A549 (cell line): Measurements from ENCODE around the gene NFU1. TPM values are rescaled to one million over a fixed set of nuclear protein-coding genes. Genes with fewer than 3 reads are reported as not detected.

Source experiments
- ATAC-seq, 2 experiments: fragments of 200-7000 bp in 1 of 2; fragments of >200 bp in 1 of 2; cut with Nextera tagmentation in 1 of 2; cut with Tn5 transposase in 1 of 2; 3 replicates each; pipeline versions ENCODE4 v1.8.0 to v1.9.1; 2018 to 2020; ENCODE audit warnings: mild to moderate bottlenecking in 1 of 2, moderate library complexity in 1 of 2
- CTCF ChIA-PET: fragments of 300-600 bp; sonication (Branson Sonifier 250); formaldehyde crosslinking; extraction: SDS; loops from one replicate; lab custom pipeline; 2021; ENCODE audit warnings: antibody characterized with exemption, inconsistent platforms; lab: Yijun Ruan, JAX
- POLR2A ChIA-PET: fragments of 350-600 bp; formaldehyde crosslinking; extraction: SDS; loops from one replicate; lab custom pipeline; 2021; ENCODE audit warnings: antibody characterized with exemption, inconsistent platforms; lab: Yijun Ruan, JAX
- DNase-seq, 2 experiments: peaks; one replicate each; pipeline versions ENCODE4 v3.0.0 to v3.0.0-alpha.2; 2011 to 2016; ENCODE audit warnings: low read depth in 1 of 2, low spot score in 1 of 2
- FAIRE-seq: peaks from 2 replicates; lab custom pipeline; 2011; peaks lifted over from hg19 to GRCh38; lab: Jason Lieb, UNC
- H3K27ac ChIP-seq, 2 experiments: fragments of >200 bp; sonication (Bioruptor Twin); formaldehyde crosslinking; 3 replicates each; pipeline ENCODE4 v1.5.1; 2016 to 2017
- H3K4me1 ChIP-seq: fragments of >200 bp; sonication (Bioruptor Twin); formaldehyde crosslinking; 3 replicates; pipeline ENCODE4 v1.6.1; 2016
- H3K4me2 ChIP-seq: fragments of >200 bp; sonication (Bioruptor Twin); formaldehyde crosslinking; 3 replicates; pipeline ENCODE4 v1.6.1; 2016
- H3K4me3 ChIP-seq: fragments of >200 bp; sonication (Bioruptor Twin); formaldehyde crosslinking; 3 replicates; pipeline ENCODE4 v1.5.1; 2016
- H3K9me3 ChIP-seq: fragments of >200 bp; sonication (Bioruptor Twin); formaldehyde crosslinking; 3 replicates; pipeline ENCODE4 v1.6.1; 2016
- EHF ChIP-seq: fragments of 250-450 bp; sonication (Bioruptor Pico); IDR thresholded peaks from 2 replicates; pipeline ENCODE4 v1.5.0; 2020; ENCODE audit warnings: mild to moderate bottlenecking
- HEYL ChIP-seq: fragments of 250-450 bp; sonication (Bioruptor Pico); IDR thresholded peaks from 2 replicates; pipeline ENCODE4 v1.8.0; 2021; ENCODE audit warnings: mild to moderate bottlenecking, moderate library complexity
- HOXB5 ChIP-seq: fragments of 250-450 bp; sonication (Bioruptor Pico); IDR thresholded peaks from 2 replicates; pipeline ENCODE4 v1.5.0; 2020; ENCODE audit warnings: mild to moderate bottlenecking, moderate library complexity
- JUN ChIP-seq, 2 experiments: fragments of >200 bp; sonication (Bioruptor Twin); formaldehyde crosslinking; IDR thresholded peaks; 2 replicates in 1 of 2; 3 replicates in 1 of 2; pipeline ENCODE4 v1.6.1; 2016 to 2017
- KDM1A ChIP-seq: fragments of 200-600 bp; sonication (generic); IDR thresholded peaks from 2 replicates; pipeline ENCODE4 v1.6.1; 2016; ENCODE audit warnings: low read depth, mild to moderate bottlenecking
- KDM5A ChIP-seq: fragments of 200-600 bp; sonication (generic); IDR thresholded peaks from 2 replicates; pipeline ENCODE4 v1.6.1; 2016; ENCODE audit warnings: antibody characterized with exemption, mild to moderate bottlenecking
- MAFK ChIP-seq: fragments of 450-650 bp; IDR thresholded peaks from 2 replicates; pipeline ENCODE4 v1.6.1; 2014; ENCODE audit not compliant: partially characterized antibody
- MAZ ChIP-seq: fragments of 150-350 bp; IDR thresholded peaks from 2 replicates; pipeline ENCODE4 v1.6.1; 2014; ENCODE audit warnings: antibody characterized with exemption, low read depth, low read length, borderline replicate concordance
- MYC ChIP-seq: IDR thresholded peaks from 2 replicates; pipeline ENCODE4 v1.6.1; 2012; ENCODE audit warnings: mild to moderate bottlenecking, inconsistent platforms, low read length, improper control_type of control experiment, borderline replicate concordance
- NFE2L2 ChIP-seq: fragments of 150-350 bp; conservative IDR thresholded peaks from 2 replicates; pipeline ENCODE4 v1.6.1; 2014; ENCODE audit warnings: low read length
- NR3C1 ChIP-seq: fragments of >200 bp; sonication (Bioruptor Twin); formaldehyde crosslinking; IDR thresholded peaks from 3 replicates; pipeline ENCODE4 v1.6.1; 2017
- POLR2A ChIP-seq: IDR thresholded peaks from 2 replicates; pipeline ENCODE4 v1.6.1; 2012; ENCODE audit warnings: mild to moderate bottlenecking, low read length
- RCOR1 ChIP-seq: fragments of 150-350 bp; IDR thresholded peaks from 2 replicates; pipeline ENCODE4 v1.6.1; 2014; ENCODE audit warnings: antibody characterized with exemption, low read length, low read depth
- SREBF2 ChIP-seq: fragments of 450-650 bp; IDR thresholded peaks from 2 replicates; pipeline ENCODE4 v1.6.1; 2014; ENCODE audit warnings: mild to moderate bottlenecking, moderate library complexity
- TFCP2L1 ChIP-seq: fragments of 250-450 bp; sonication (Bioruptor Pico); IDR thresholded peaks from 2 replicates; pipeline ENCODE4 v1.5.0; 2021; ENCODE audit warnings: mild to moderate bottlenecking
- ZC3H11A ChIP-seq: fragments of 450-650 bp; IDR thresholded peaks from 2 replicates; pipeline ENCODE4 v1.6.1; 2014; ENCODE audit warnings: antibody characterized with exemption, mild to moderate bottlenecking
- ZNF302 ChIP-seq: fragments of 250-450 bp; sonication (Bioruptor Pico); IDR thresholded peaks from 2 replicates; pipeline ENCODE4 v1.9.0; 2021; ENCODE audit warnings: inconsistent platforms, mild to moderate bottlenecking, moderate library complexity
- WGBS: methylation state at CpG from one replicate; pipeline ENCODE4 v1.1.6; 2017; ENCODE audit errors: missing lambda C conversion rate; 5-methylcytosine and 5-hydroxymethylcytosine counted together
- polyA plus RNA-seq, 4 experiments: library from polyadenylated mRNA; depleted of rRNA in 3 of 4; stranded (reverse); fragments of >200 nt; fragmentation: RNase III in 1 of 4; extraction: RNeasy Plus Mini Kit Qiagen cat#74134 plus additional on column Dnase treatment in 1 of 4; gene quantifications; 2 replicates in 3 of 4; 3 replicates in 1 of 4; pipeline ENCODE4 v1.2.3, GENCODE V29; 2011 to 2017
- TF ChIP-seq, protein P1 (sequence below): fragments of >200 bp; sonication (Bioruptor Twin); formaldehyde crosslinking; IDR thresholded peaks from 2 replicates; pipeline ENCODE4 v1.6.1; 2016
- TF ChIP-seq, protein P2 (sequence below): fragments of 200-600 bp; sonication (generic); IDR thresholded peaks from 2 replicates; pipeline ENCODE4 v1.6.1; 2016; ENCODE audit warnings: antibody characterized with exemption, mild to moderate bottlenecking, moderate library complexity
- TF ChIP-seq, protein P3 (sequence below): fragments of >200 bp; sonication (Bioruptor Twin); formaldehyde crosslinking; IDR thresholded peaks from 3 replicates; pipeline ENCODE4 v1.6.1; 2016
- TF ChIP-seq, protein P4 (sequence below): IDR thresholded peaks from 2 replicates; pipeline ENCODE4 v1.6.1; 2012
- TF ChIP-seq, protein P5 (sequence below): IDR thresholded peaks from 2 replicates; pipeline ENCODE4 v1.6.1; 2012; ENCODE audit warnings: low read depth, borderline replicate concordance

Gene NFU1
- polyA plus RNA-seq, 2 of the 4 experiments (the other 2 are of a cell fraction), result 61.4 to 99.2 TPM

DNA sequence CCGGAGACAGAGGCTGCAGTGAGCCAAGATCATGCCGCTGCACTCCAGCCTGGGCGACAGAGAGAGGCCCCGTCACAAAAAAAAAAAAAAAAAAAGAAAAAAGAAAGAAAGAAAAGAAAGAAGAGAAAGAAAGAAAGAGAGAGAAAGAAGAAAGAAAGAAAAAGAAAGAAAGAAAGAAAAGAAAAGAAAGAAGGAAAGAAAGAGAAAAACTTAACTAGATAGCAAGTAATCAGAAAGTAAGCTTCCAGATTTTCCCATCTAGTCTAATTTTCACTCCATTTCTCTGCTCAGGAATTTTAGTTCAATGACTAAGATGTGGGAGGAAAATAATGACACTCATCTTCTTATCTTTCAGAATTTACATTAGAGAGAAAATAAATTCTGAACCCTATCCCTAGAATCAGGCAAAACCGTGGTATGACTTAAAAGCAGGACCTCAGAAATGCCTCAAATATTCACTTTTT is 52.6 kb downstream of the NFU1 start:
- 81% methylated on average over 5 of the region's 5 CpGs for WGBS
- no peak for ATAC-seq
- CTCF ChIA-PET, result interaction anchor here (0.7 to 3.8 kb wide), 4 partner anchors 9 to 417 kb away, joined by 3 to 15 read pairs (median 4); no protein-coding TSS in a partner anchor
- POLR2A ChIA-PET, result no interaction called here
- TF ChIP-seq, protein P1, sequence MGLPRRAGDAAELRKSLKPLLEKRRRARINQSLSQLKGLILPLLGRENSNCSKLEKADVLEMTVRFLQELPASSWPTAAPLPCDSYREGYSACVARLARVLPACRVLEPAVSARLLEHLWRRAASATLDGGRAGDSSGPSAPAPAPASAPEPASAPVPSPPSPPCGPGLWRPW, result no peak
- TF ChIP-seq KDM1A (no peak), HOXB5 (CRISPR knock-in tag) (no peak), TFCP2L1 (CRISPR knock-in tag) (no peak), SREBF2 (no peak), KDM5A (no peak), POLR2A (no peak), MAZ (no peak), EHF (CRISPR knock-in tag) (no peak), MYC (no peak), HEYL (CRISPR knock-in tag) (no peak)
- TF ChIP-seq, protein P2, sequence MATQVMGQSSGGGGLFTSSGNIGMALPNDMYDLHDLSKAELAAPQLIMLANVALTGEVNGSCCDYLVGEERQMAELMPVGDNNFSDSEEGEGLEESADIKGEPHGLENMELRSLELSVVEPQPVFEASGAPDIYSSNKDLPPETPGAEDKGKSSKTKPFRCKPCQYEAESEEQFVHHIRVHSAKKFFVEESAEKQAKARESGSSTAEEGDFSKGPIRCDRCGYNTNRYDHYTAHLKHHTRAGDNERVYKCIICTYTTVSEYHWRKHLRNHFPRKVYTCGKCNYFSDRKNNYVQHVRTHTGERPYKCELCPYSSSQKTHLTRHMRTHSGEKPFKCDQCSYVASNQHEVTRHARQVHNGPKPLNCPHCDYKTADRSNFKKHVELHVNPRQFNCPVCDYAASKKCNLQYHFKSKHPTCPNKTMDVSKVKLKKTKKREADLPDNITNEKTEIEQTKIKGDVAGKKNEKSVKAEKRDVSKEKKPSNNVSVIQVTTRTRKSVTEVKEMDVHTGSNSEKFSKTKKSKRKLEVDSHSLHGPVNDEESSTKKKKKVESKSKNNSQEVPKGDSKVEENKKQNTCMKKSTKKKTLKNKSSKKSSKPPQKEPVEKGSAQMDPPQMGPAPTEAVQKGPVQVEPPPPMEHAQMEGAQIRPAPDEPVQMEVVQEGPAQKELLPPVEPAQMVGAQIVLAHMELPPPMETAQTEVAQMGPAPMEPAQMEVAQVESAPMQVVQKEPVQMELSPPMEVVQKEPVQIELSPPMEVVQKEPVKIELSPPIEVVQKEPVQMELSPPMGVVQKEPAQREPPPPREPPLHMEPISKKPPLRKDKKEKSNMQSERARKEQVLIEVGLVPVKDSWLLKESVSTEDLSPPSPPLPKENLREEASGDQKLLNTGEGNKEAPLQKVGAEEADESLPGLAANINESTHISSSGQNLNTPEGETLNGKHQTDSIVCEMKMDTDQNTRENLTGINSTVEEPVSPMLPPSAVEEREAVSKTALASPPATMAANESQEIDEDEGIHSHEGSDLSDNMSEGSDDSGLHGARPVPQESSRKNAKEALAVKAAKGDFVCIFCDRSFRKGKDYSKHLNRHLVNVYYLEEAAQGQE, result no peak
- TF ChIP-seq, protein P3, sequence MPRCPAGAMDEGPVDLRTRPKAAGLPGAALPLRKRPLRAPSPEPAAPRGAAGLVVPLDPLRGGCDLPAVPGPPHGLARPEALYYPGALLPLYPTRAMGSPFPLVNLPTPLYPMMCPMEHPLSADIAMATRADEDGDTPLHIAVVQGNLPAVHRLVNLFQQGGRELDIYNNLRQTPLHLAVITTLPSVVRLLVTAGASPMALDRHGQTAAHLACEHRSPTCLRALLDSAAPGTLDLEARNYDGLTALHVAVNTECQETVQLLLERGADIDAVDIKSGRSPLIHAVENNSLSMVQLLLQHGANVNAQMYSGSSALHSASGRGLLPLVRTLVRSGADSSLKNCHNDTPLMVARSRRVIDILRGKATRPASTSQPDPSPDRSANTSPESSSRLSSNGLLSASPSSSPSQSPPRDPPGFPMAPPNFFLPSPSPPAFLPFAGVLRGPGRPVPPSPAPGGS, result no peak
- Histone ChIP-seq H3K4me2 (peak overlapping the region; percentile 83), H3K4me1 (peaks cover 63% of the 10 kb centered on the region), H3K9me3 (no peaks in the 10 kb centered on the region), H3K27ac (peak overlapping the region; percentile 89 to 97), H3K4me3 (peak overlapping the region; percentile 77; the same call in 2 of the 3 replicates)
- no peak for DNase-seq
- no peak for FAIRE-seq

DNA sequence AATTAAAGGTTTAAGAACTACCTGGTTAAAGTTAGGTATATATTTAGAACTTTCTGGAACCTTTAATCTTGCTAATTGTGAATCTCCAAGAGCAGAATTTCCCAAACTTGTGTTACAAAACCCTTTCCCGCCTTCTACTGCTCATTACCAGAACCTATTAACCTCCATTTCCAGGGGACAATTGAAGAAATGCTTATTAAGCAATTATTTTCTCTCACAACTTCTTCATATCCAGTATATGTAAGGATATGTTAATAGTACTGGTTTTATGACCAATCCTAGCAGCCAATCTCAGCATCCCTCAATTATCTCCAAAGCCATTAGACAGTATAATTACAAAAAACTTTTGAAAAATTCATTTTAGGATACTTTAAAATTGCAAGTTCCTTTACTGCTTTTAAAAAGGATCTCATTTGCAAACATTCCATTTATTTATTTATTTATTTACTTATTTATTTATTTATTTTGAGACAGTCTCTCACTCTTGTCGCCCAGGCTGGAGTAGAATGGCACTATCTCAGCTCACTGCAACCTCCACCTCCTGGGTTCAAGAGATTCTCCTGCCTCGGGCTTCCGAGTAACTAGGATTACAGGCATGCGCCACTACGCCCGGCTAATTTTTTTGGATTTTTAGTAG is 53.9 kb downstream of the NFU1 start:
- peak; percentile 97 for TF ChIP-seq MAFK
- TF ChIP-seq POLR2A, result no peak
- TF ChIP-seq ZC3H11A, result peak; percentile 99
- H3K27ac ChIP-seq, result peak overlapping the region; percentile 47 to 75; a peak in 4 of 6 replicates
- no peak for DNase-seq
- POLR2A ChIA-PET, result no interaction called here
- FAIRE-seq, result no peak
- WGBS, result 95% methylated on average over 7 of the region's 7 CpGs
- no peak overlapping the region for H3K4me3 ChIP-seq
- peak overlapping the region; percentile 83 for H3K4me2 ChIP-seq
- ATAC-seq, result no peak
- no peaks in the 10 kb centered on the region for H3K9me3 ChIP-seq
- CTCF ChIA-PET, result interaction anchor here (3.8 kb wide), 1 partner anchor 7 kb away, joined by 15 read pairs; no protein-coding TSS in a partner anchor
- peaks cover 63% of the 10 kb centered on the region for H3K4me1 ChIP-seq

DNA sequence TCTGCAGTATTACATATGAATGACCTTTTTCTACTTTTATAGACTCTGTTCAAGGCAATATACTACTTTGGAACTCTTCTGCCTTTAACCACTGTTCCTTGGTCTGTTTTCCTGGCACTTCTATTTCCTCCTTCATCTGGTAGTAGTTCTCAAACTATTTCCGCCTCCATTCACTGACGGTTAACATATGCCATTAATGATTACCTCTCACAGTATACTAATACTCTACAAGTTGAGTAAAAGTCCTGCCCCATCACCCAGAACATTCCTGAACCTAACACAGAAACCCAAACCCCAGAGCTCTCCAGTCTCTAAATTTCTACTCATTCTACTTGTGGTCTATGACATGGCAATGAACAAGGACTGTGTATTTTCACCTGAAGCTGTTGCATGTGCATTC is 54.7 kb downstream of the NFU1 start:
- ATAC-seq, result peak in 1 of 2 experiments; percentile 1; a peak in 1 of 6 replicates
- CTCF ChIA-PET, result no interaction called here
- peak overlapping the region; percentile 83 for H3K4me2 ChIP-seq
- H3K27ac ChIP-seq, result peak overlapping the region; percentile 47 to 75; a peak in 5 of 6 replicates
- H3K4me3 ChIP-seq, result no peak overlapping the region
- FAIRE-seq, result no peak
- peaks cover 57% of the 10 kb centered on the region for H3K4me1 ChIP-seq
- peak in 1 of 2 experiments; percentile 47 for DNase-seq
- WGBS, result 16% methylated on average over 2 of the region's 2 CpGs
- TF ChIP-seq, protein P4, sequence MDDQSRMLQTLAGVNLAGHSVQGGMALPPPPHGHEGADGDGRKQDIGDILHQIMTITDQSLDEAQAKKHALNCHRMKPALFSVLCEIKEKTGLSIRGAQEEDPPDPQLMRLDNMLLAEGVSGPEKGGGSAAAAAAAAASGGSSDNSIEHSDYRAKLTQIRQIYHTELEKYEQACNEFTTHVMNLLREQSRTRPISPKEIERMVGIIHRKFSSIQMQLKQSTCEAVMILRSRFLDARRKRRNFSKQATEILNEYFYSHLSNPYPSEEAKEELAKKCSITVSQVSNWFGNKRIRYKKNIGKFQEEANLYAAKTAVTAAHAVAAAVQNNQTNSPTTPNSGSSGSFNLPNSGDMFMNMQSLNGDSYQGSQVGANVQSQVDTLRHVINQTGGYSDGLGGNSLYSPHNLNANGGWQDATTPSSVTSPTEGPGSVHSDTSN, result no peak
- no peak for TF ChIP-seq ZNF302
- no peak for TF ChIP-seq NR3C1
- no peak for TF ChIP-seq RCOR1
- TF ChIP-seq JUN (IDR thresholded peaks at IDR 0.05), result no peak
- no peak for TF ChIP-seq NFE2L2
- no peak for TF ChIP-seq POLR2A
- TF ChIP-seq, protein P5, sequence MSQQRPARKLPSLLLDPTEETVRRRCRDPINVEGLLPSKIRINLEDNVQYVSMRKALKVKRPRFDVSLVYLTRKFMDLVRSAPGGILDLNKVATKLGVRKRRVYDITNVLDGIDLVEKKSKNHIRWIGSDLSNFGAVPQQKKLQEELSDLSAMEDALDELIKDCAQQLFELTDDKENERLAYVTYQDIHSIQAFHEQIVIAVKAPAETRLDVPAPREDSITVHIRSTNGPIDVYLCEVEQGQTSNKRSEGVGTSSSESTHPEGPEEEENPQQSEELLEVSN, result no peak
- POLR2A ChIA-PET, result no interaction called here
- H3K9me3 ChIP-seq, result no peaks in the 10 kb centered on the region
